Measurements from ENCODE around the gene OR52L1. TPM values are rescaled to one million over a fixed set of nuclear protein-coding genes. Genes with fewer than 3 reads are reported as not detected.
"Not testable (repeated sequence)": the region's sequence is repeated elsewhere in the genome, so short reads cannot be mapped to it uniquely, and the experiment has no call there.

OR52L1 gene
- total RNA-seq, 4 donors from 2014 or later = not detected

DNA sequence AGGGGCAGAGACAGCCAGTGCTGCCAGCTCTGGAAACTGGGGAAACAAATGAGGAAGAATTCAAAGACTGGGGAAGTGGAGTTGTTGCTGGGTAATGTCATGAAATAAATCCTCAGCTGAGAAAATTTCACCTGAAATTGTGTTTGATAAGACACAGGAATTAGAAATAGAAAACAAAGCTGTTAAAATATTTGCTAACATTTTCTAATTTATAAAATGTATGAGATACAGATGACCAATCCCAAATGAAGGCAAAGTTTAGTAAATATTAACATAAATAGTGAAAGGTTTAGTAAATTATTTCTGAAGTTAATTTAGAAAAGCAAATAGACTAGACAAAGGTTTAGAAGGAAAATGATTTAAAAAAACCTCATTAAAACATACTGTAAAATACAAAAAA lies 18.4 kb downstream of the OR52L1 start, which contains the start of gene OR56A5:
Gene OR56A5, minus strand, starts transcription at position 101 of the 400 bp plus-strand sequence. Its CDS starts 0 bp downstream, at position 101.
- intact Hi-C loops (cut with DNase I; ENCODE audit: low total_unique reads) = loop anchor here (10.0 kb wide), 1 partner anchor 1506 kb away; no protein-coding TSS in a partner anchor

DNA sequence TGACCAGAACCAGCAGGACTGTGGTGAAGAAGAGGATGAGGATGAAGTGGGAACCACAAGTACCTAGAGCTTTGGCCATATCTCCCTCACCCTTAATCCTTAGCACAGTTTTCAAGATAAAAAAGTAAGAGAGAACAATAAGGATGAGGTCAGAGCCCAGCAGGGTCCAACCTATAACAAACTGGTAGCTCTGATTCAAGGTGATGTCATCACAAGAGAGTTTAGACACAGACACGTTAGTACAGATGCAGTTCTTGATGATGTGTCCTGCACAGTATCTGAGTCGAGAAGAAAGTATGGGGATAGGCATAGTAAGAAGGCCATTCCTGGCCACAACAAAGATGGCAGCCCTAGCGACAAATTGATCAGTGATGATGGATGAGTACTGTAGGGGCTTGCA lies 19.1 kb downstream of the OR52L1 start:
- DNase-seq = no peak
- intact Hi-C loops (cut with DNase I; ENCODE audit: low total_unique reads) = loop anchor here (1.0 to 10.0 kb wide), 2 partner anchors 8 to 1507 kb away; no protein-coding TSS in a partner anchor
- Histone ChIP-seq H3K4me3 (no peak overlapping the region), H3K36me3 (no peaks in the 10 kb centered on the region), H3K9me3 (no peaks in the 10 kb centered on the region), H3K4me1 (no peaks in the 10 kb centered on the region), H3K27ac (no peak overlapping the region), H3K27me3 (no peaks in the 10 kb centered on the region)
- WGBS, 2 donors (ENCODE audit: low coverage in 1 of 2) = 49% methylated on average over 3 of the region's 3 CpGs; no CpG with 5 or more reads in 1 of the 2 donors
- in situ Hi-C loops (cut with MboI; ENCODE audit: low pct_ligation_motif_present in 1 of 4, low pct_unique_long_range_greater_than_20kb in 1 of 4, low sequenced_read_pairs in 3 of 4) = no loop called here
- TF ChIP-seq, protein P1, sequence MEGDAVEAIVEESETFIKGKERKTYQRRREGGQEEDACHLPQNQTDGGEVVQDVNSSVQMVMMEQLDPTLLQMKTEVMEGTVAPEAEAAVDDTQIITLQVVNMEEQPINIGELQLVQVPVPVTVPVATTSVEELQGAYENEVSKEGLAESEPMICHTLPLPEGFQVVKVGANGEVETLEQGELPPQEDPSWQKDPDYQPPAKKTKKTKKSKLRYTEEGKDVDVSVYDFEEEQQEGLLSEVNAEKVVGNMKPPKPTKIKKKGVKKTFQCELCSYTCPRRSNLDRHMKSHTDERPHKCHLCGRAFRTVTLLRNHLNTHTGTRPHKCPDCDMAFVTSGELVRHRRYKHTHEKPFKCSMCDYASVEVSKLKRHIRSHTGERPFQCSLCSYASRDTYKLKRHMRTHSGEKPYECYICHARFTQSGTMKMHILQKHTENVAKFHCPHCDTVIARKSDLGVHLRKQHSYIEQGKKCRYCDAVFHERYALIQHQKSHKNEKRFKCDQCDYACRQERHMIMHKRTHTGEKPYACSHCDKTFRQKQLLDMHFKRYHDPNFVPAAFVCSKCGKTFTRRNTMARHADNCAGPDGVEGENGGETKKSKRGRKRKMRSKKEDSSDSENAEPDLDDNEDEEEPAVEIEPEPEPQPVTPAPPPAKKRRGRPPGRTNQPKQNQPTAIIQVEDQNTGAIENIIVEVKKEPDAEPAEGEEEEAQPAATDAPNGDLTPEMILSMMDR (IDR thresholded peaks at IDR 0.05) = no peak
- no peak for TF ChIP-seq EP300 (IDR thresholded peaks at IDR 0.05; ENCODE audit: low read depth)
- TF ChIP-seq POLR2A (IDR thresholded peaks at IDR 0.05) = no peak
- TF ChIP-seq POLR2AphosphoS5 (IDR thresholded peaks at IDR 0.05) = no peak

More for the DNA sequence above, 18.4 kb downstream of the OR52L1 start, which contains the start of gene OR56A5:
- no peak for DNase-seq
- in situ Hi-C loops (cut with MboI; ENCODE audit: low pct_ligation_motif_present in 1 of 4, low pct_unique_long_range_greater_than_20kb in 1 of 4, low sequenced_read_pairs in 3 of 4) = no loop called here
- no peaks in the 10 kb centered on the region for H3K4me1 ChIP-seq
- TF ChIP-seq, protein P1 (IDR thresholded peaks at IDR 0.05) = no peak
- TF ChIP-seq EP300 (IDR thresholded peaks at IDR 0.05; ENCODE audit: low read depth) (no peak), POLR2A (IDR thresholded peaks at IDR 0.05) (no peak), POLR2AphosphoS5 (IDR thresholded peaks at IDR 0.05) (no peak)
- no peaks in the 10 kb centered on the region for H3K36me3 ChIP-seq
- no peak within 1 kb of the TSS for H3K4me3 ChIP-seq
- no peaks in the 10 kb centered on the region for H3K27me3 ChIP-seq
- no peaks in the 10 kb centered on the region for H3K9me3 ChIP-seq
- no peak within 1 kb of the TSS for H3K27ac ChIP-seq

DNA sequence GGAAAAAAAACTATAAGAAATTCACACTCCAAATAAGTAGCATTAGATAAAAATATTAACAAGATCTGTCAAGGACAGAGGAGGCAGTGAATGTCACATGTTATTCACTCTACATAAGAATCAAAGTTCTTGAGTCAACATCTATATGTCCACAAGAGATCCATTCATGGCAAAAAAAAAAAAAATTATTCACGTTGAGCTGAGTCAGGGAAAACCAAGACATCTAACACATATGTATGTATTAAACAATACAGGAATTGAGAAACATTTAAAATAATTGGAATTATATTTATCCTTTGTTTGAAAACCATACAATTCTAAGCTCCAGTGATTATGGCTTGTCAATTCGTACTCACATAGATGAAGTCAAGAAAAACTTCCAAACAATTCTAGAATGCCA lies 19.8 kb downstream of the OR52L1 start:
- in situ Hi-C loops (cut with MboI; ENCODE audit: low pct_ligation_motif_present in 1 of 4, low pct_unique_long_range_greater_than_20kb in 1 of 4, low sequenced_read_pairs in 3 of 4) = no loop called here

DNA sequence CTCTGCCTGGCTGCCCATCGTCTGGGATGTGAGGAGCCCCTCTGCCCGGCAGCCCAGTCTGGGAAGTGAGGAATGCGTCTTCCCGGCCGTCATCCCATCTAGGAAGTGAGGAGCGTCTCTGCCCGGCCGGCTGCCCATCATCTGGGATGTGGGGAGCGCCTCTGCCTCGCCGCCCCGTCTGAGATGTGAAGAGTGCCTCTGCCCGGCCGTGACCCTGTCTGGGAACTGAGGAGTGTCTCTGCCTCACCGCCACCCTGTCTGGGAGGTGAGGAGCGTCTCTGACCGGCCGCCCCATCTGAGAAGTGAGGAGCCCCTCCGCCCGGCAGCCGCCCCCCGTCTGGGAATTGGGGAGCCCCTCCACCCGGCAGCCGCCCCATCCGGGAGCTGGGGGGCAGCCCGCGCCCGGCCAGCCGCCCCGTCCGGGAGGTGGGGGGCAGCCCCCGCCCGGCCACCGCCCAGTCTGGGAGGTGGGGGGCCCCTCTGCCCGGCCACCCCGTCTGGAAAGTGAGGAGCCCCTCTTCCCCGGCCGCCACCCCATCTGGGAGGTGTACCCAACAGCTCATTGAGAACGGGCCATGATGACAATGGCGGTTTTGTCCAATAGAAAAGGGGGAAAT lies 26.0 kb downstream of the OR52L1 start:
- H3K4me1 ChIP-seq; H3K9me3 ChIP-seq; H3K4me3 ChIP-seq; H3K27ac ChIP-seq; in situ Hi-C loops (cut with MboI; ENCODE audit: low pct_ligation_motif_present in 1 of 4, low pct_unique_long_range_greater_than_20kb in 1 of 4, low sequenced_read_pairs in 3 of 4); DNase-seq; H3K36me3 ChIP-seq; H3K27me3 ChIP-seq: not testable (repeated sequence)
- intact Hi-C loops (cut with DNase I; ENCODE audit: low total_unique reads) = loop anchor here (10.0 kb wide), 1 partner anchor 1514 kb away; no protein-coding TSS in a partner anchor
- WGBS, 2 donors (ENCODE audit: low coverage in 1 of 2) = 89% methylated on average over 35 of the region's 40 CpGs; no CpG with 5 or more reads in 1 of the 2 donors

More for the DNA sequence above, 19.8 kb downstream of the OR52L1 start:
- 56 to 73% methylated on average over 2 of the region's 2 CpGs for WGBS, 2 donors (ENCODE audit: low coverage in 1 of 2)
- peaks cover 0 to under 1% of the 10 kb centered on the region in 2 donors for H3K9me3 ChIP-seq
- TF ChIP-seq POLR2AphosphoS5 (IDR thresholded peaks at IDR 0.05) (no peak), EP300 (IDR thresholded peaks at IDR 0.05; ENCODE audit: low read depth) (no peak), POLR2A (IDR thresholded peaks at IDR 0.05) (no peak)
- TF ChIP-seq, protein P1 (IDR thresholded peaks at IDR 0.05) = no peak
- H3K27me3 ChIP-seq = no peaks in the 10 kb centered on the region
- H3K4me3 ChIP-seq = no peak overlapping the region
- DNase-seq = no peak
- no peaks in the 10 kb centered on the region for H3K36me3 ChIP-seq
- H3K4me1 ChIP-seq = no peaks in the 10 kb centered on the region
- no peak overlapping the region for H3K27ac ChIP-seq
- intact Hi-C loops (cut with DNase I; ENCODE audit: low total_unique reads) = loop anchor here (1.0 to 10.0 kb wide), 2 partner anchors 8 to 1508 kb away; no protein-coding TSS in a partner anchor
